HG03135 (cell line): ENCODE results near the gene LIPA.
"Not testable (repeated sequence)": the region's sequence is repeated elsewhere in the genome, so short reads cannot be mapped to it uniquely, and the experiment has no call there.

Experiments used
- ATAC-seq: cut with Tn5 transposase; IDR thresholded peaks from one replicate; pipeline ENCODE4 v1.9.1; 2021; ENCODE audit warnings: mild to moderate bottlenecking, moderate library complexity; ENCODE audit not compliant: unreplicated experiment

Gene LIPA

DNA sequence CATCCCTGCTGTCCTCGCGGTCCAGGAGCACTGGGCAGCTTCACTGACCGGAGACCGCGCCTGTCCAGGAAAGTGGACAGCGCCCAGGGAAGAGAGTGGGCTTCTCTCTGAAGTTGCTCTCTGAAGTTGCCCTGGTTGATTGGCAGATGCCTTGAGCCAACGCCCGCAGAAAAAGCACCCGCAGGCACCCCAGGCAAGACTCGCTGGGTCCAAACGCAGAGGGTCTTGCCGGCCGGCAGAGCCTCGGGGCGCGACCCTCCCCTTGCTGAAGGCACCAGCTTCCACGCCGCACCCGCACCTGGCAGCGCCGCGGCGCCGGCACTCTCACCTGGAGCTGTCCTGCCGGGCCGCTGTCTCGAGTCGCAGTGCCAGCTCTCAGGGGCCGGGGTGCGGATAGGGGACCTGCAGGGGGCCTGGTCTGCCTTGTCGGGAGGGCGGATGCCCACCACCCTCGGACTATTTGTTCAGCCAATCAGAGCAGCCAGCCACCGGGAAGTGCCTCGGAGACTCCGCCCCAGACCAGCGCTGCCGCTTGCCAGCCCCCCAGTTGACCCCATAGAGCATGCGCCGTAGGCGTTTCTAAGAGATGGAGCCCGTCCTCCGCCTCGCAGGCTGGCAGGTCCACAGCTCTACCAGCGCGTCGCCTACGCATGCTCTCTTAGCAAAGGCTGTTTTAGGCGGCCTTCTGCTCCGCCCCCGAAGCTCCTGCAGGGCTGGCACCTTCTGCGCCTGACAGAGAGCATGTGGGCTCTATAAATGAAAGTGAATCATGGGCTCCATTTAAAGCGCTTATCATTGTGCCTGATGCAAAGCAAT lies at the start of gene LIPA:
LIPA (minus strand) TSS at position 367 of the 816 bp plus-strand sequence. CDS start 4,127 bp downstream, outside the sequence.
- ATAC-seq = peak; percentile 95

DNA sequence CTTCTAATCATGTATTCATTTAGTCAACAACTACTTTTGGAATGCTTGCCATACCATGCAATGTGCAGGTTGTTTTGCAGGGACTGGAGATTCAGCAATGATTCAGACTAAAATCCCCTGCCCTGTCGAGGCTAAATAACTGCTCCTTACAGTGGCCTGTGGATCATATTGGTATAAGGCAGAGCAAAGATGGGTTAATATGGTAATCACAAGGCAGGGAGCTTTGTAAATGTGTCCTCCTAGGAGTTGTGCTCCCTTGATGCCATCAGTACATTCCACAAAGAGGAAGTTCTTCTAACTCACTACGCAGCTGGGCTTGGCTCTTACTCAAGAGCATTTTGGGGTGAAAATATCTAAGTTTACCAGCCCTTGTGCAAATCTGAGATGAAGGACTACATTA lies 49.7 kb upstream of the LIPA start:
- ATAC-seq = no peak

DNA sequence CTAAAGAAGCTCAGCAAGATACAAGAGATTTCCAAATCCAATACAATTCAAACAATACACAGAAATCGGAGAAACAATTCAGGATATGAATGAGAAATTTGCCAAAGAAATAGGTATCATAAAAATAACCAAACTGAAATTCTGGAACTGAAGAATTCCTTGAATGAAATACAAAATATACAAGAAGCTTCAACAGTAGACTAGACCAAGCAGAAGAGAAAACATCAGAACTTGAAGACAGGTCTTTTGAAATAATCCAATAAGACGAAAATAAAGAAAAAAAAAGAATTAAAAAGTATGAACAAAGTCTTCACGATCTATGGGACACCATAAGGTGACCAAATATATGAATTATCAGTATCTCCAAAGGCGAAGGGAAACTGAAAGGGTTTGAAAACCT lies 47.5 kb upstream of the LIPA start:
- no peak for ATAC-seq

DNA sequence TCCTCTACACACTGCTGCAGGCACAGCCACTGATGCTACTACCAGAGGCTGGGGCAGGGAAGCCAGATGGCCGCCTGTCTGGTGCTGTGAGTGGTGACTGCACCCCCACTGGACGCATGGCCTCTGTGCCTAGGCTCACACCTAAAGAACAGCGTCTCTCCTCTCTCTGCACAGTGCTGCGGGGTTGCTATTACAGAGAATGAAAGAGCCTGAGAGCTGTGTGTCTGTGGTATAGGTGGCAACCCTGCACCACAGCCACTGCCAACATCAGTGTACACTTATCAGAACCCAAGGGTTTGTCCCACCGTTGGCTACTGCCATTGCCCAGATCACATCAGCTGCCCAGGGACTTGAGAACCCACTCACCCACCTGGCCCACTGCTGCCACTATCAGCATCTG lies 46.2 kb upstream of the LIPA start:
- no peak for ATAC-seq

DNA sequence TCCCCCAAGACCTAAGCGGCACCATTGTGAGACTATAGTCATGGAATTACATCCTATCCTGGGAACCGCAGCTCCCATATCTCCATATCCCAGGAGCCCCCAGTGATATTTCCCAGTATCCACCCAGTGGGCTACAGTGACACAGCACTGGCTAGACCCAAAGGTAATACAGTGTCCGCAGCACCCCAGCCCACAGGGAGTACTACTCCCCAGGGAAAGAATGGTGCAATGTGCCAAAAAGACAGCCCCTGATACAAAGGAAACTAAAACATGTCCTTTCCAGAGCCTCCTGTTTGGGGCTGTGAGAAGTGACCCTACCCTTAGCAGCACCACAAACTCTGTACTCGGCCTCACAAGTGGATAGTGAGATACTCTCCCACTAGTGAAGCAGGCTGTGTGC lies 45.8 kb upstream of the LIPA start:
- no peak for ATAC-seq

DNA sequence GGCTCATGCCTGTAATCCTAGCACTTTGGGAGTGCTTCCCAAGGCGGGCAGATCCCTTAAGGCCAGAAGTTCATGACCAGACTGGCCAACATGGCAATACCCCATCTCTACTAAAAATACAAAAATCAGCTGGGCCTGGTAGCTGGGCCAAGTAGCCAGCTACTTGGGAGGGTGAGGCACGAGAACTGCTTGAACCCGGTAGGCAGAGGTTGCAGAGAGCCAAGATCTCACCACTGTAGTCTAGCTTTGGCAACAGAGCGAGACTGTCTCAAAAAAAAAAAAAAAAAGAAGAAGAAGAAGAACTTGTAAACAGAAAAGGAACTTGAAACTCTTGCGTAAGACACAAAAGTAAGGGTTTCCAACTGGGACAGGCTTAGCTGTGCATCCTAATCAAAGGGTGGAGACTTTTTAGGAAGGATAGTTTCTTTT lies 44.7 kb upstream of the LIPA start:
- no peak for ATAC-seq

DNA sequence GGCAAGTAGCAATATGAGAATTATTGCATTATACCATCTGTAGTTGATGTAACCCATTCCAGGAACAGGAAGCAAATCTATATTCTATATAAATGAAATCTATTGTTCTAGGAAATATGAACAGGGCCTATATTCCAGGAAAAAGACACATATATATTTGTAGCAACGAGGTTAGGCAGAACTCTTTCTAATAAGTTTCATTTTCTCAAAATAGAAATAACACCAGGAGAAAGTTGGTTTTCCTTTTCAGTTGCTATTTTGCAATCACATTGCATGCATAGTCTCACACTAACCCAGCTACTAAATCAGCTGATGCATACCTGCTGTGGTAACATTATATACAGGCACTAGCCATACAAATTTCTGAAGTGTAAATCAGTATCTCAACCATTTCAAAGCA lies 44.0 kb upstream of the LIPA start:
- no peak for ATAC-seq

DNA sequence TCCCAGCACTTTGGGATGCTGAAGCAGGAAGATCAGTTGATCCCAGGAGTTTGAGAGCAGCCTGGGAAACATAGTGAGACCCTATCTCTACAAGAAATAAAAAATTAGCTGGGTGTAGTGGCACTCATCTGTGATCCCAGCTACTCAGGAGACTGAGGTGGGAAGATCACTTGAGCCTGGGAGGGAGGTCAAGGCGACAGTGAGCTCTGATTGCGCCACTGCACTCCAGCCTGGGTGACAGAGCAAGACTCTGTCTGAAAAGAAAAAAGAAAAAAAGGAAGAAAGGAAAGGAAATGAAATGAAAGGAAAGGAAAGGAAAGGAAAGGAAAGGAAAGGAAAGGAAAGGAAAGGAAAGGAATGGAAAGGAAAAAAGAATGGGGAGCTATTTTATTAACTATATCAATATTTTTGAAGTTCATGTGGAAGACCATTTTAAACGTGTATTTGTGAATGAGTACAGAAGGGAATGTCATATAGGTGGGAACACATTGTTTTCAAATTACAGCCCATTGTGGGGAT lies 43.2 kb upstream of the LIPA start:
- ATAC-seq = no peak

DNA sequence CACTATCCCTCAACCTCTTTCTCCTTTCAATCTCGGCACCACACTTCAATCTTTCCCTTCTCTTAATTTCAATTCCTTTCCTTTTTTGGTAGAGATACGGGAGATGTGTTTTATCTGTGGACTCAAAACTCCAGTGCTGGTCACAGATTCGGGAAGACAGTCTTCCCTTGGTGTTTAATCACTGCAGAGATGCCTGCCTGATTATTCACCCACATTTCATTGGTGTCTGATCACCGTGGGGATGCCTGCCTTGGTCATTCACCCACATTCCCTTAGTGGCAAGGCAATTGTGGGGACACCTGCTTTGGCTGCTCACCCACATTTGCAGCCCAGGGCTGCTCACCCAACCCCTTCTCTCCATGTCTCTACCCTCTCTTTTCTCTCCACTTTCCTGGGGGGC lies 33.7 kb upstream of the LIPA start:
- ATAC-seq = not testable (repeated sequence)

DNA sequence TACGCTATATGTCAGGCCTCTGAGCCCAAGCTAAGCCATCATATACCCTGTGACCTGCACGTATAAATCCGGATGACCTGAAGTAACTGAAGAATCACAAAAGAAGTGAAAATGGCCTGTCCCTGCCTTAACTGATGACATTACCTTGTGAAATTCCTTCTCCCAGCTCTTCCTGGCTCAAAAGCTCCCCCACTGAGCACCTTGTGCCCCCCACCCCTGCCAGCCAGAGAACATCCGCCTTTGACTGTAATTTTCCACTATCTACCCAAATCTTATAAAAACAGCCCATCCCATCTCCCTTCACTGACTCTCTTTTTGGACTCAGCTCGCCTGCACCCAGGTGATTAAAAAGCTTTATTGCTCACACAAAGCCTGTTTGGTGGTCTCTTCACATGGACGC lies 33.1 kb upstream of the LIPA start:
- not testable (repeated sequence) for ATAC-seq

DNA sequence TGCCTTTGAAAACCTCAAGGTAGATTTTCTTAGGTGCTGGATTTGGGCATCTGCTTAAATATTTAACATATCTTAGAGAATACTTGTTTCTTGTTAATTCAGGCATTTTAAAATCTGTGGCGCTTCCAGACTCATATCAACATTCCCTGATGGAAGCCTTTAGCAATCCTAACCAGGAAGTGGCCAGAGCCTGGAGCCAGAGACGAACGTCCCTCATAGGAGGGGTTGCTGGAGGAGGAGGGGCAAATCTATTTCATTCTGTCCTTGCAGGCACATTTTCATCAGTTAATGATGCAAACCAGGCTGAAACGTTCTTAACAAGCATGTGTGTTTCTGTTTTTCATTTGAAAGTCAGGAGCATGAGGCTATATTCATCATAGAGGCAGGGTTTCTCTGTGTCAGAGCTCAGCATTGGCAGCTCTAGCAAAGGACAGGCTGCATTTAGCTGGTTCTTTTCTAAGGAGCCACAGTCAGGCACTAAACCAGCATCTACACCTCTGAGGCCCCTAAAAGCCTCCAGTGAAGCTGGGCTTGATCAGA lies 32.4 kb upstream of the LIPA start:
- ATAC-seq = no peak

DNA sequence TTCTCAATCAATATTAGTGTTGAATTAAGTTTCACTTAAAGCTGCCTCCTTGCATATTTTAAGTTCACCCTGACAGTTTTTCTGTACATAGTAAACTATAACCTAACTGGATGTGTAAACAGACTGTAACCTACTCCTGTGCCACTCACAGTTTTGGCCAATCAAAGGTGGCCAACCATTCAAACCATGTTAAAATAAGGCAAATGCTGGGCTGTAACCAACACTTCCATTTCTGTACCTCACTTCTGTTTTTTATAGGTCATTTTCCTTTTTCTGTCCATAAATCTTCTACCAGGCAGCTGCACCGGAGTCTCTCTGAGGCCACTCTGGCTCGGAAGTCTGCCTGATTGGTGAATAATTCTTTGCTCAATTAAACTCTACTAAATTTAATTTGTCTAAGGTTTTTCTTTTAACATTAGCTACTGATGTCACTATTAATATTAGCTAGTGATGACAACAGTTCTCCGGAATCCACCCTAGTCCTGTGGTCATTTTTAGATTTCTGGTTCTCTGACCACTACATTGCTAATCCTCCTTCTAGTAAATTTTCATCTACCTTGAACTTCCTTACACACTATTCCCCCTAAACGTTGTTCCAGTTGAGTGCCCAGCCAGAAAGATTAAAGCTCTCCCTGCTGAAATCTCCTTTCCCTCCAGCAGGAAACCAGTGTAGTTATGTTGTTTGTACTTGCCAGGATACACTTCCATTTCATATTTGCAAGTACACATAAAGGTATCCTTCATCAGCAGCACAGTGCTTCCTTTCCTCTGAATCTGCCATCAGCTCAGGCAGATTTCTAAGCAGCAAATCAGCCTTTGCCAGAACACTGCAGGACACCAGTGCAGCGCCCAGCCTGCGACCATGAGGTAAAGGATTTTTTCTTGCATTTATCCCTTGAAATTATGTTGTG lies 31.7 kb upstream of the LIPA start:
- no peak for ATAC-seq

DNA sequence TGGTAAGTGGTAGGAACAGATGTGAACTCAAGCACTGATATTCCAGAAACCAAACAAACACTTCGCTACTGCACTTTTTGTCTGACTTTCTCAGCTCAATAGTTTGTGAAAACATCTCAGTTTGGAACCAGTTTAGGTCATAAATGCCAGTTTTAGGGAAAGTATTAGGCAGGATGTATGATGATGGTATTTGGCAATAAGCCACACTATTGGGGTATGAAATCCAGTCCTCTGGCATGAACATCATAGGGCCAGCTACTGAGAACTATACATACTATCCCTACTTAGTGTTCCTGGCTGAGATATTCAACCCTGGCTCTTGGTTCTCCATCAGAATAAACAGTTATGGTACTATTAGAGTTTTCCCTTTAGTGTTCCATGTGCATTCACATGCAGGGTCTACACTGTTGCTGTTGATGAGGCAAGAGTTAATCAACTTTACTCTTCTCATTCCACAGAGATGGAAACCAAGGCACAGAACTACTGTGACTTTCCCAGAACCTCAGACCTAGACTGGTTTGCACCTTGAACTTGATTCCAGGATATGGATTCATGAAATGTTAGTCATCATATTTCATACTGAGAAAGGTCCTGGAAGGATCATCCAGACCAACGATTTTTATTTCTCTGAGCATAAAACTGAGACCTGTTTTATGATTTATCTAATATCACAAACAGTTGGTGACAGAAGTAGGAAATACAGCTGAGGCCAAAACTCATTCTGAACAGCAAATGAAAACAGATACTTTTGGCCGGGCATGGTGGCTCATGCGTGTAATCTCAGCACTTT lies 30.2 kb upstream of the LIPA start:
- ATAC-seq = no peak

DNA sequence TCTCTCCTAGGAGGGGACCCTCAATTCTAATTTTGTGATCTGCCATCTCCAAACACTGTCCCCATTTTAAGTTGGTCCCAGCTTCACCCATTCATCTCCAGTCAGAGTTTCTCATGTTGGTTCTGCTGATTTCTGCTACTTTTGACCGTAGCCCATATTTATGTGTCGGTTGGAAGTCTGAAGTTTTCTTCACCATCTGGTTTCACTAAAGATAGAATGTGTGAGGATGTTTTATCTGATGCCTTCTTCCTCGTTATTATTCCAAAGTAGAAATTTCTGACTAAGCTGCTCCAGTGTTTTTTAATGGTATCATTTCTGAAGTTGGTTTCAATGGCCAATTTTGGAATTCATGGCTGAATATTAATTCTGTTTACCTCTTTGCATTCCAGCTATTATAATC lies 28.9 kb upstream of the LIPA start:
- no peak for ATAC-seq

DNA sequence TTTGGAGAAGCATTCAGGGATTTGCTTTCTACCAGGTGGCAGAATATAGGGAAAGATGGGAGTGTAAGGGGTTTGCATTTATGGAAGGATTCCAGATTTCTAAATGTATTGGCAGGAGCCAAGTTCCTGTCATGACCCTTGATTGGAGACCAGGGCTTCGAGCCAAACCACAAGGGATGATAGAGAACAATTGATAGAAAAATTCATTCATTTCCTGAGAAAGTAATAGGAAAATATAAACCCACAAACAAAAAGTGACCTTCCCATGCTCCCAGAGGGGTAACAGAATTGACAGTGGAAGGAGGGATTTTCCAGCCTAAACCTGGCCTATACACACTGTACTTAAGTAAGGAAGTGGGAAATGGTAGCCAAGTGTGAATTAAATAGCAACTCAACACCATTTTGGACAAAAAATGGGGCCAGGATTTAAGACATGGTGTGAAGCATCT lies 27.9 kb upstream of the LIPA start:
- ATAC-seq = no peak

DNA sequence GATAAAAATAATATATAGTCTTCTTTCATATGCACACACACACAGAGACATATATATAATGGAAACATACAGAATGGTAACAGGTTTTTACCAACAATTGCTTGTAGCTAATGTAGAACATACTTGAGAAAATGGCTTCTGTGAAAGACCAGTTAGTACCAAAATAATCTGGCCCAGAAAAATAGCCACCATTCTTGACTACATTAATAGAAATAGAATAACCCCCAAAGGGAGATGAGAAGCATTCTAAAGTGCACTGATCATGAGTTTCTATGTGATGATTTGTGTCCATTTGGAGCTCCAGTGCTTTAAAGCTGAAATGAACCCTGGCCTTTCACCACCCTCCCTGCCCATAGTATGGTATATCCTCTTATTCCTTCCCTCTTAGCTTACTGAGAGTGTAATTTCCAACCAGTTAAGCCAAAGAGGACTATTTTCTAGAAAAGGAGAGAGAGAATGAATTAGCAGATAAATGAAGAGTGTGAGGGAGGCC lies 27.4 kb upstream of the LIPA start:
- ATAC-seq = no peak

DNA sequence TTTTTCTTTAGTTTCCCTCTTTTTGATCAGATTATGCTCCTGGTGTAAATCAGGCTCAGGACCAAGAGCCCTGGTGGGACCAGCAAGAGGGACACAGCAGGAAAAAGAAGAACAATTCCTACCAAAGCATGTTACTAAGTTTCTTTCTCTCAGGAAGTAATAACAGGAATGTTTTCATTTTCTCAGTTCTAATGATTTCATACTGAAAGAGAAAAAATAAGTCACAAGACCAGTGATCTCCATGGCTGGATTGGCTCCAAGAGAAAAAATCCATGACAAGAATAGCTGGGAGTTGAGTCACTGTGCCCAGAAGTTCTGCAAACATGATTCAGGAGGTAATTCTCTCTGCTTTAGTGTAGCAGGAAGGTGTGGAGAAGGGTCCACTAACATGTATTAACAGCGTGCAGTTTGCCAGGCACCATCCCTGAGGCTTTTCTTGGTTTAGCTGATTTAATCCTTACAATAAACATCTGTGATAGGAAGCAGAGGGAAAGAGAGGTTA lies 26.5 kb upstream of the LIPA start:
- ATAC-seq = no peak

DNA sequence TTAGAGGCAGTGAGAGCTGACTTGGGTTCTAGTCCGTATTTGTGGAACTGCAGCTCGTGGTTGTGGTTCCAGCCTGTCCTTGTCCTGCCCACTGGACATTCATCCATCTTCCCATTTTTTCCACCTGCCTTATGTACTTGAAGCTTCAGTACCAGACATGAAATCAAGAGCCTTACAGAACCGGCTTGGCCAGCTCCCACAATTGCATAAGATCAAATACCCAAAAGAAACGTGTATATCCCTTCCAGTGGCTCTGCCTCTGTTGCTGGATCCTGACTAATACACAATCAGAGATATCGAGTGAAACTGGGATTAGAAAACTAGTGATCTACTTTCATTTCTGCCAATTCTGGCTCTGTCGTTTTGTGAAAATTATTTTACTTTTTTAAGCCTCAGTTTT lies 23.8 kb upstream of the LIPA start:
- ATAC-seq = no peak

DNA sequence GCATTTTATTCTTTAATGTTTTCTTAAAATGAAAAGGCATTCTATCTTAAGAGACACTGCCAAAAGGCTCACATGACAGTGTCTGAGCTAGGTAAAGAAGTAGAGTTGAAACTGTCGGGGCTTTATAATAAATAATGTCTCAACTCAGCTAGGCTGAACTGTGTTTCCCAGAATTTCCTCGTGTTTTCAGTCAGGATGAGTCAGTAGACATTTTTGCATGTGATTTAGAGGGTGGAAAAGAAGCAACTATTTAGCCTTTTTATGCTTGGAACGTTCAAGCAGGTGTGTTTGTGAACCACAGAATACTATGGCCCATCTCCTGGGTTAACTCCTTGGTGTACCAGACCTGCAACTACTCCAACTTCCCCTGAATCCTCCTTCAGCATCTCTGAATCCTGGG lies 23.4 kb upstream of the LIPA start:
- no peak for ATAC-seq

DNA sequence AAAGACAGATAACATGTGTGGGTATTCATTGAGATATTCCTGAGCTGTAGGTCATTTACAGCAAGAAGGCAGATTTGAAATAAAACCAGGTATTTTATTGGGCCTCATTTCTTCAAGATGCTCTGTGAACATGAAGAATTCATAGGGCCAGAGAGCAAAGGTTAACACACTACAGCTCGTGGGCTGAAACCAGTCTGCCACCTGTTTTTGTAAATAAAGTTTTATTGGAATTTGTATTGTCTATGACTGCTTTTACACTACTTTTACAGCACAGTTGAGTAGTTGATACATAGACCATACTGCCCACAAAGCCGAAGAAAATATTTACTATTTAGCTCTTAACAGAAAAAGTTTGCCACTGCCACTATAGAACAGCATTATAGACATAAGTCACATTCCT lies 22.1 kb upstream of the LIPA start:
- no peak for ATAC-seq
